Endothelial cell (in vitro differentiated cells): ENCODE data around the gene IQCB1. TPM values are rescaled to one million over a fixed set of nuclear protein-coding genes. Genes with fewer than 3 reads are reported as not detected.
A peak's percentile ranks its signal among the peaks of the same experiment; 100 is the strongest.

Source experiments
- DNase-seq: peaks from one replicate; pipeline ENCODE4 v3.0.0; 2021; ENCODE audit warnings: low spot score
- H3K27ac Mint-ChIP-seq: one replicate; pipeline ENCODE4 v1.8.0; 2021; ENCODE audit warnings: mixed read lengths, inconsistent platforms; ENCODE audit not compliant: unreplicated experiment
- H3K27me3 Mint-ChIP-seq: one replicate; pipeline ENCODE4 v1.8.0; 2021; ENCODE audit warnings: mild to moderate bottlenecking, moderate library complexity, mixed read lengths, inconsistent platforms; ENCODE audit not compliant: unreplicated experiment
- H3K36me3 Mint-ChIP-seq: one replicate; pipeline ENCODE4 v1.8.0; 2021; ENCODE audit warnings: mild to moderate bottlenecking, low read depth, mixed read lengths, inconsistent platforms; ENCODE audit not compliant: unreplicated experiment
- H3K4me1 Mint-ChIP-seq: one replicate; pipeline ENCODE4 v1.8.0; 2021; ENCODE audit warnings: mild to moderate bottlenecking, mixed read lengths, inconsistent platforms; ENCODE audit not compliant: unreplicated experiment
- H3K4me3 Mint-ChIP-seq: one replicate; pipeline ENCODE4 v1.8.0; 2021; ENCODE audit warnings: mild to moderate bottlenecking, mixed read lengths, inconsistent platforms; ENCODE audit not compliant: unreplicated experiment
- H3K9me3 Mint-ChIP-seq: one replicate; pipeline ENCODE4 v1.8.0; 2021; ENCODE audit warnings: mixed read lengths, inconsistent platforms; ENCODE audit not compliant: unreplicated experiment
- long read RNA-seq: library from polyadenylated mRNA; unstranded; transcript quantifications from one replicate; pipeline ENCODE4 v2.0.0, GENCODE V29; 2020; ENCODE audit not compliant: unreplicated experiment
- total RNA-seq: library from RNA; stranded (reverse); fragmentation: NEBNext Ultra II Directional; extraction: Animal tissue kit (Norgen Biotek cat#: 25700); gene quantifications from one replicate; pipeline ENCODE4 v1.2.1, GENCODE V29; 2021; ENCODE audit not compliant: unreplicated experiment
- TF ChIP-seq, protein P1 (sequence below): fragments of 200-600 bp; sonication (generic); IDR thresholded peaks from one replicate; pipeline ENCODE4 v1.5.0; 2021; ENCODE audit warnings: antibody characterized with exemption; ENCODE audit not compliant: unreplicated experiment

The IQCB1 gene, protein sequence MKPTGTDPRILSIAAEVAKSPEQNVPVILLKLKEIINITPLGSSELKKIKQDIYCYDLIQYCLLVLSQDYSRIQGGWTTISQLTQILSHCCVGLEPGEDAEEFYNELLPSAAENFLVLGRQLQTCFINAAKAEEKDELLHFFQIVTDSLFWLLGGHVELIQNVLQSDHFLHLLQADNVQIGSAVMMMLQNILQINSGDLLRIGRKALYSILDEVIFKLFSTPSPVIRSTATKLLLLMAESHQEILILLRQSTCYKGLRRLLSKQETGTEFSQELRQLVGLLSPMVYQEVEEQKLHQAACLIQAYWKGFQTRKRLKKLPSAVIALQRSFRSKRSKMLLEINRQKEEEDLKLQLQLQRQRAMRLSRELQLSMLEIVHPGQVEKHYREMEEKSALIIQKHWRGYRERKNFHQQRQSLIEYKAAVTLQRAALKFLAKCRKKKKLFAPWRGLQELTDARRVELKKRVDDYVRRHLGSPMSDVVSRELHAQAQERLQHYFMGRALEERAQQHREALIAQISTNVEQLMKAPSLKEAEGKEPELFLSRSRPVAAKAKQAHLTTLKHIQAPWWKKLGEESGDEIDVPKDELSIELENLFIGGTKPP
- 22.5 TPM for total RNA-seq
- long read RNA-seq, transcript IQCB1-201 (15 exons, 2,594 nt) = major isoform, 19 of 28 reads
- long read RNA-seq, partial matches to known transcripts = 0 of 28 reads
- long read RNA-seq, other reads (novel, unspliced or antisense) = 6 of 28 reads

DNA sequence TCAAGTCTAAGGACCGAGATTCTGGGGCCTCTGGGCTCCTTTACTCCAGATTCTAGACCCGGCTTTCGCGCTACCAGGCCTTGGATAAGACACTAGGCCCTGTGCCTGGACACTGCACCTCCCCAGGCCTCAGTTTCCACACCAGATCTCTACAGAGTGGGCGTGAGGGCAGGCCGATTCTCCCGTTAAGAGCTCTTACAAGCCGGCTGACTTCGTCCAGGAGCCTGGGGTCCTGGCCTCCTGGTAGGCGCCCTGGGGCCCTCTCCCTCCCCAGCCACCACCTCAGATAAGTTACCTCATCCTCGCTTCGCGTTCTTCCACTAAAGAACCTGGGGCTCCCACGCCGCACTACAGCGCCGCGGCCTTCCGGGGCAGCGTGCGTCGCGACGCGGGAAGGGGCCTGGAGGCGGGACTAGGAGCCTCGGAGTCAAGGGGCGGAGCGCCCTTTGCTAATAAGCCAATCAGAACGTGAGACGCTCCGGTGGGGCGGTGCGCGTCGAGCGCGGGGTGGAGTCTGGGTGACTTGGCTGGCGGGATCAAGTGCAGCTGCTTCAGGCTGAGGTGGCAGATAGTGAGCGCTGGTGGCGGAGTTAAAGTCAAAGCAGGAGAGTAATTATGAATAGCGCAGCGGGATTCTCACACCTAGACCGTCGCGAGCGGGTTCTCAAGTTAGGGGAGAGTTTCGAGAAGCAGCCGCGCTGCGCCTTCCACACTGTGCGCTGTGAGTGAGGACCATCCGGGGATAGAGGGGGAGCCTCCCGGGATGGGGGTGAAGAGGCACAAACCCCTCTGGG lies at the start of gene IQCB1, which contains the start of gene EAF2:
TSS of gene IQCB1 (minus strand) at position 390 of the 794 bp plus-strand sequence. CDS start 6,100 bp downstream, outside the sequence.
TSS of gene EAF2 (plus strand) at position 539 of the 794 bp plus-strand sequence. CDS start at position 616, 77 bp downstream.
- peak within 1 kb of the TSS; percentile 32 for H3K27ac Mint-ChIP-seq
- peaks cover 6% of the 10 kb centered on the region for H3K27me3 Mint-ChIP-seq
- H3K36me3 Mint-ChIP-seq = peaks cover 7% of the 10 kb centered on the region
- DNase-seq = peak; percentile 93
- peak within 1 kb of the TSS; percentile 96 for H3K4me3 Mint-ChIP-seq
- TF ChIP-seq, protein P1, sequence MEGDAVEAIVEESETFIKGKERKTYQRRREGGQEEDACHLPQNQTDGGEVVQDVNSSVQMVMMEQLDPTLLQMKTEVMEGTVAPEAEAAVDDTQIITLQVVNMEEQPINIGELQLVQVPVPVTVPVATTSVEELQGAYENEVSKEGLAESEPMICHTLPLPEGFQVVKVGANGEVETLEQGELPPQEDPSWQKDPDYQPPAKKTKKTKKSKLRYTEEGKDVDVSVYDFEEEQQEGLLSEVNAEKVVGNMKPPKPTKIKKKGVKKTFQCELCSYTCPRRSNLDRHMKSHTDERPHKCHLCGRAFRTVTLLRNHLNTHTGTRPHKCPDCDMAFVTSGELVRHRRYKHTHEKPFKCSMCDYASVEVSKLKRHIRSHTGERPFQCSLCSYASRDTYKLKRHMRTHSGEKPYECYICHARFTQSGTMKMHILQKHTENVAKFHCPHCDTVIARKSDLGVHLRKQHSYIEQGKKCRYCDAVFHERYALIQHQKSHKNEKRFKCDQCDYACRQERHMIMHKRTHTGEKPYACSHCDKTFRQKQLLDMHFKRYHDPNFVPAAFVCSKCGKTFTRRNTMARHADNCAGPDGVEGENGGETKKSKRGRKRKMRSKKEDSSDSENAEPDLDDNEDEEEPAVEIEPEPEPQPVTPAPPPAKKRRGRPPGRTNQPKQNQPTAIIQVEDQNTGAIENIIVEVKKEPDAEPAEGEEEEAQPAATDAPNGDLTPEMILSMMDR = no peak
- no peaks in the 10 kb centered on the region for H3K9me3 Mint-ChIP-seq
- H3K4me1 Mint-ChIP-seq = peaks cover 17% of the 10 kb centered on the region

DNA sequence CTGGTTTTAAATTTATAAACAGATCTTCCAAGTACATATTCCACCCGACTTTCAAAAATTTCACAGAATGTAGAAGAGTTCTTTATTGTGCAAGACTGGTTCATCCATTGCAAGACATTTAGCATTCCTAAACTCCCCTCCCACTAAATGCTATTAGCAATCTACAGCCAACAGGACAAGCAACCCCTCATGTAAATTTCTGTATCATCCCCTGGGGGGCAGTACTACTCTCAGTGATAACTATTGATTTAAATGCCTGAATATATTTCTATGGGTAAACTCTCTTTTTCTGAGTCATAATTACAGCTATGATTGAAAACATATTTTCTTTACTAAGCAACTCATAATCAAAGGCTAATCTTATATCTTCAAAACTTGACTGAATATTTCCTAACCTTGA lies 48.6 kb upstream of the IQCB1 start:
- Mint-ChIP-seq H3K27ac (no peak overlapping the region), H3K4me3 (no peak overlapping the region), H3K27me3 (peaks cover 2% of the 10 kb centered on the region), H3K36me3 (no peaks in the 10 kb centered on the region), H3K9me3 (no peaks in the 10 kb centered on the region), H3K4me1 (peaks cover 6% of the 10 kb centered on the region)
- TF ChIP-seq, protein P1 = peak; percentile 65
- DNase-seq = no peak

DNA sequence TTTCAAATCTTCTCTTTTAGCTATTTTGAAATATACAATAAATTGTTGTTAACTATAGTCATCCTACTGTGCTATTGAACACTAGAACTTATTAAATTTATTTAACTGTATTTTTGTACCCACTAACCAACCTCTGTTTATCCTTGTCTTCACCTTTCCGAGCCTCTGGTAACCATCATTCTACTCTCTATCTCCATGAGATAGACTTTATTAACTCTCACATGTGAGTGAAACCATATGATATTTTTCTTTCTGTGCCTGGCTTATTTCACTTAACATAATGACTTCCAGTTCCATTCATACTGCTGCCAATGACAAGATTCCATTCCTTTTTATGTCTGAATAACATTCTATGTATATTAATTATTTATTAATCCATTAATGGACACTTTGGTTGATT lies 43.6 kb upstream of the IQCB1 start:
- no peaks in the 10 kb centered on the region for H3K36me3 Mint-ChIP-seq
- H3K4me1 Mint-ChIP-seq = peaks cover 6% of the 10 kb centered on the region
- H3K9me3 Mint-ChIP-seq = no peaks in the 10 kb centered on the region
- no peak for DNase-seq
- no peak overlapping the region for H3K27ac Mint-ChIP-seq
- no peak overlapping the region for H3K4me3 Mint-ChIP-seq
- TF ChIP-seq, protein P1 = no peak
- H3K27me3 Mint-ChIP-seq = peaks cover 2% of the 10 kb centered on the region

DNA sequence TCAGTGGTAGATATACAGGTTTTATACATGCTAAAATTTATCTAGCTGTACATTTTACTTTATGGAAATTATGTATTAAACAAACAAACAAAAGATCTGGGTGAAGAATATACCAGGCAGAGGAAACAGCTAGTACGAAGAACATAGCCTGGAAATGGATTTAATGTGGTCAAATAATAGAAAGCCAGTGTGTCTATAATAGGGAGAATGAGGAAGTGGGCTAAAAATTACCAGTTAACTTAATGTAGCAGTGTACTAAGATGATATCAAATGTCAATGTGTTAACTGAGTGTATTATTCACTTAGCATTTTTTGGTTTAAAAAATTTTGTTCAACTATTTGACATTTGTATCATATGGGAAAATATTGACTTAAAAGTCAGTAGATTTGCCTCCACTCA lies 36.6 kb upstream of the IQCB1 start:
- TF ChIP-seq, protein P1 = no peak
- no peak for DNase-seq
- Mint-ChIP-seq H3K27ac (no peak overlapping the region), H3K27me3 (no peaks in the 10 kb centered on the region), H3K36me3 (no peaks in the 10 kb centered on the region), H3K4me3 (no peak overlapping the region), H3K9me3 (no peaks in the 10 kb centered on the region), H3K4me1 (no peaks in the 10 kb centered on the region)
